CD4-positive, alpha-beta T cell (primary cell): ENCODE measurements around the gene ZBBX. TPM values are rescaled to one million over a fixed set of nuclear protein-coding genes. Genes with fewer than 3 reads are reported as not detected.

ENCODE experiments used
- ATAC-seq: fragments of 200-7000 bp; cut with Tn5 transposase; one replicate; pipeline ENCODE4 v1.10.0; 2022; ENCODE audit warnings: mild to moderate bottlenecking; ENCODE audit not compliant: poor library complexity
- CTCF ChIA-PET: fragments of 350-600 bp; sonication (Branson Sonifier 250); formaldehyde crosslinking; loops from one replicate; lab custom pipeline; 2021; ENCODE audit warnings: antibody characterized with exemption, inconsistent platforms; lab: Charles Lee
- POLR2A ChIA-PET: fragments of 350-600 bp; sonication (Branson Sonifier 250); formaldehyde crosslinking; loops from one replicate; lab custom pipeline; 2021; ENCODE audit warnings: antibody characterized with exemption, inconsistent platforms; lab: Charles Lee
- DNase-seq, 14 experiments: peaks; one replicate each; pipeline ENCODE4 v3.0.0-alpha.2; 2013 to 2020; ENCODE audit warnings: mixed read lengths in 2 of 14
- H3K27ac ChIP-seq, 2 donors: one replicate each; pipeline versions ENCODE4 v1.5.1 to v1.7.0; 2013; ENCODE audit warnings: low read length in 2 of 2, low read depth in 1 of 2, mild to moderate bottlenecking in 1 of 2
- H3K27me3 ChIP-seq, 2 experiments: 1 replicate in 1 of 2; 2 replicates in 1 of 2; pipeline versions ENCODE4 v1.6.1 to v1.7.0; 2013; ENCODE audit warnings: low read length in 2 of 2, control low read depth in 1 of 2, mild to moderate bottlenecking in 1 of 2, moderate library complexity in 1 of 2; ENCODE audit not compliant: insufficient read depth in 2 of 2, control insufficient read depth in 1 of 2
- H3K36me3 ChIP-seq: one replicate; pipeline ENCODE4 v1.6.1; 2013; ENCODE audit warnings: low read length, control low read depth; ENCODE audit not compliant: insufficient read depth
- H3K4me1 ChIP-seq: one replicate; pipeline ENCODE4 v1.6.1; 2013; ENCODE audit warnings: low read length, control low read depth; ENCODE audit not compliant: insufficient read depth
- H3K4me3 ChIP-seq: one replicate; pipeline ENCODE4 v1.5.1; 2013; ENCODE audit warnings: mild to moderate bottlenecking, low read length, moderate library complexity
- H3K9me3 ChIP-seq, 2 experiments: 1 replicate in 1 of 2; 2 replicates in 1 of 2; pipeline versions ENCODE4 v1.6.1 to v1.7.0; 2013; ENCODE audit warnings: low read length in 2 of 2, mild to moderate bottlenecking in 2 of 2, control low read depth in 1 of 2, moderate library complexity in 1 of 2; ENCODE audit not compliant: control insufficient read depth in 1 of 2, insufficient read depth in 1 of 2
- H3K27ac Mint-ChIP-seq: one replicate; pipeline ENCODE4 v1.8.0; 2020; ENCODE audit warnings: mixed read lengths
- H3K27me3 Mint-ChIP-seq: one replicate; pipeline ENCODE4 v1.8.0; 2021; ENCODE audit warnings: mixed read lengths
- H3K36me3 Mint-ChIP-seq: one replicate; pipeline ENCODE4 v1.8.0; 2021; ENCODE audit warnings: low read depth, mixed read lengths
- H3K4me1 Mint-ChIP-seq: one replicate; pipeline ENCODE4 v1.8.0; 2021; ENCODE audit warnings: low read depth, mixed read lengths
- H3K4me3 Mint-ChIP-seq: one replicate; pipeline ENCODE4 v1.8.0; 2020; ENCODE audit warnings: mild to moderate bottlenecking, mixed read lengths
- H3K9me3 Mint-ChIP-seq: one replicate; pipeline ENCODE4 v1.8.0; 2020; ENCODE audit warnings: mixed read lengths
- intact Hi-C, 2 experiments: fragments of 100-400 bp; cut with DNase I in 1 of 2; cut with micrococcal nuclease in 1 of 2; formaldehyde crosslinking; loops; one replicate each; pipeline versions ENCODE4 v1.15.1 to v1.9.0; 2023 to 2025; cut with DNase I, micrococcal nuclease
- total RNA-seq, 174 experiments: library from RNA in 2 of 174; stranded (reverse) in 2 of 174; gene quantifications; one replicate each; pipeline ENCODE4 v1.2.3 and lab custom pipeline; 2021 to 2026
- TF ChIP-seq, protein P1 (sequence below): fragments of 200-600 bp; IDR thresholded peaks from one replicate; pipeline ENCODE4 v1.8.0; 2022; ENCODE audit warnings: antibody characterized with exemption, mild to moderate bottlenecking

The ZBBX gene
- total RNA-seq, 2 experiments from 2014 or later, result not detected

DNA sequence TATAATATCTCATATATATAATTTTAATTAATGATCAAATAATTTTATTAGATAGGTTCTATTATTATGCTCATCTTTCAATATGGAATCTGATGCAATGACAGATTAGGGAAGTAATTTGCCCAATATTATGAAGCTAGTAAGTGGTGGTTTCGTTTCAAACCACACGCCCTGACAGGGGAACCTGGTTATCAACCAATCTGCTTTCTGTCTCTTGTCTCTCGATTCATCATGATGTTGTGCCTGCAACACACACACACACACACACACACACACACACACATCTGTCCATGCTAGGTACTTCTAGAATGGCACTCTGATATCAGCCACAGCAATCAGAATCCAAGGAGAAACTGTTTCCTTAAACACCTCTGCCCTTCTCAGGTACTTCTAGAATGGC, 128.4 kb downstream of the ZBBX start:
- H3K9me3 ChIP-seq, result peaks cover 0 to 8% of the 10 kb centered on the region in 2 experiments
- no peaks in the 10 kb centered on the region for H3K27me3 Mint-ChIP-seq
- POLR2A ChIA-PET, result no interaction called here
- CTCF ChIA-PET, result interaction anchor here (0.7 kb wide), 1 partner anchor 700 kb away, joined by 3 read pairs; no protein-coding TSS in a partner anchor
- no peak overlapping the region for H3K27ac Mint-ChIP-seq
- intact Hi-C loops, result no loop called here
- H3K4me3 ChIP-seq, result no peak overlapping the region
- no peak overlapping the region for H3K4me3 Mint-ChIP-seq
- no peaks in the 10 kb centered on the region for H3K36me3 ChIP-seq
- H3K9me3 Mint-ChIP-seq, result no peaks in the 10 kb centered on the region
- no peak for DNase-seq
- ATAC-seq, result no peak
- TF ChIP-seq, protein P1, sequence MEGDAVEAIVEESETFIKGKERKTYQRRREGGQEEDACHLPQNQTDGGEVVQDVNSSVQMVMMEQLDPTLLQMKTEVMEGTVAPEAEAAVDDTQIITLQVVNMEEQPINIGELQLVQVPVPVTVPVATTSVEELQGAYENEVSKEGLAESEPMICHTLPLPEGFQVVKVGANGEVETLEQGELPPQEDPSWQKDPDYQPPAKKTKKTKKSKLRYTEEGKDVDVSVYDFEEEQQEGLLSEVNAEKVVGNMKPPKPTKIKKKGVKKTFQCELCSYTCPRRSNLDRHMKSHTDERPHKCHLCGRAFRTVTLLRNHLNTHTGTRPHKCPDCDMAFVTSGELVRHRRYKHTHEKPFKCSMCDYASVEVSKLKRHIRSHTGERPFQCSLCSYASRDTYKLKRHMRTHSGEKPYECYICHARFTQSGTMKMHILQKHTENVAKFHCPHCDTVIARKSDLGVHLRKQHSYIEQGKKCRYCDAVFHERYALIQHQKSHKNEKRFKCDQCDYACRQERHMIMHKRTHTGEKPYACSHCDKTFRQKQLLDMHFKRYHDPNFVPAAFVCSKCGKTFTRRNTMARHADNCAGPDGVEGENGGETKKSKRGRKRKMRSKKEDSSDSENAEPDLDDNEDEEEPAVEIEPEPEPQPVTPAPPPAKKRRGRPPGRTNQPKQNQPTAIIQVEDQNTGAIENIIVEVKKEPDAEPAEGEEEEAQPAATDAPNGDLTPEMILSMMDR, result no peak
- no peaks in the 10 kb centered on the region for H3K4me1 ChIP-seq
- H3K27me3 ChIP-seq, result no peaks in the 10 kb centered on the region
- no peaks in the 10 kb centered on the region for H3K4me1 Mint-ChIP-seq
- H3K27ac ChIP-seq, result no peak overlapping the region
- no peaks in the 10 kb centered on the region for H3K36me3 Mint-ChIP-seq

DNA sequence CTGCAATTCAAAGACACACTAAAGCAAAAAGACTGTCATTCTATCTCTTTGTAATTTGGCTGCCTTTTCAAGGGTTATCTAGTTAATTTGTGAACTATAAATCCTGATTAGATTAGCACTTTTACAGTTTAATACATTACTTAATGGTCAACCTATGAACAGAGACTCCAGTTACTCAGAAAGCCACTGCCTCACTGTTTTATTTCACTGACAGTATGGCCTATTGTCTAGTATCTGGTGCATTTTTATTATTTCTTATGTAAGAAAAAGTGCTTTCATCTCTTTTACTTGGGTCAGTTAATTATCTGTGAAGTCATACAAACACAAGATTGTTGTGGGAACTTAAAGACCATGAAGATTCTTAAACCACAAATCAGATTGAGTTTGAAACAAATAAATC, 133.8 kb downstream of the ZBBX start:
- no peaks in the 10 kb centered on the region for H3K36me3 ChIP-seq
- H3K9me3 Mint-ChIP-seq, result no peaks in the 10 kb centered on the region
- peaks cover 0 to 12% of the 10 kb centered on the region in 2 experiments for H3K9me3 ChIP-seq
- H3K27me3 ChIP-seq, result no peaks in the 10 kb centered on the region
- ATAC-seq (no peak), DNase-seq (no peak)
- no peak overlapping the region for H3K27ac Mint-ChIP-seq
- intact Hi-C loops, result no loop called here
- CTCF ChIA-PET, result no interaction called here
- no peak overlapping the region for H3K4me3 Mint-ChIP-seq
- no peak overlapping the region for H3K4me3 ChIP-seq
- H3K27me3 Mint-ChIP-seq, result no peaks in the 10 kb centered on the region
- H3K4me1 ChIP-seq, result no peaks in the 10 kb centered on the region
- POLR2A ChIA-PET, result no interaction called here
- no peaks in the 10 kb centered on the region for H3K4me1 Mint-ChIP-seq
- no peaks in the 10 kb centered on the region for H3K36me3 Mint-ChIP-seq
- TF ChIP-seq, protein P1, result no peak
- no peak overlapping the region for H3K27ac ChIP-seq

DNA sequence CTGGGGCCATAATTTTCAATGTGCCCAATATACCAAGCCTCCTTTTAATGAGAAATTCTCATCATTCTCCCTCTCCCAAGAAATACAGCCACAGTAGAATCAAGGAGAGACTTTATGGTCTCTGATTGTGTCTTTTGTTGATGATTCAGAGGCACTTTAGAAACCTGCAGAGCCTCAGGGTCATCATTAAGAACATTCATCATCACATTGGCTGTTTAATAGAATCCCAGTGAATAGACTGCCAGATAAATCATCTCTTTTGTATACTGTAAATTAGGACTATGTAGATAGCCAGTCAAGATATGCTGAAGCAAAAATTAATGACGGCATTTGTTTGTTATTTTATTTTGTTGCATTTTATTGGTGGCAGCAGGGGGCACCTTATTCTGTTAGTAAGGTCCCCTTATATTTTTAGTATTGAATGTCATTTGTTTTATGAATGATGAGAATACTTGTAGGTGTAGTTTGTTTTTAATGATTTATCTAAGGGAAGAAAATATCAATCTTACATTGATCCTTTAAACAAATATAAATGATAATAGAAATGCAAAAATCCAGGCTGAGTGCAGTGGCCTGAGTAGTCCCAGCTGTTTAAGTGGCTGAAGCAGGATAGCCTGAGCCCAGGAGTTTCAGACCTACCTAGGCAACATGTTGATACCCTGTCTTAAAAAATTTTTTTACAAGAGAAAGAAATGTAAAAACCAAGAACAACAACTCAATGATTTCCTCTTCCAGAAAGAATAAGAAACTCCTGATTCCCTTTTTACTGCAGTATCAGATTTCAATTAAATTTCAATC, 138.8 kb downstream of the ZBBX start:
- Mint-ChIP-seq H3K4me3 (no peak overlapping the region), H3K36me3 (no peaks in the 10 kb centered on the region), H3K4me1 (no peaks in the 10 kb centered on the region), H3K27me3 (no peaks in the 10 kb centered on the region), H3K9me3 (no peaks in the 10 kb centered on the region), H3K27ac (no peak overlapping the region)
- DNase-seq (no peak), ATAC-seq (no peak)
- Histone ChIP-seq H3K4me1 (no peaks in the 10 kb centered on the region), H3K36me3 (no peaks in the 10 kb centered on the region), H3K27ac (no peak overlapping the region), H3K27me3 (no peaks in the 10 kb centered on the region), H3K4me3 (no peak overlapping the region), H3K9me3 (peaks cover 0 to 4% of the 10 kb centered on the region in 2 experiments)
- ChIA-PET POLR2A (no interaction called here), CTCF (no interaction called here)
- TF ChIP-seq, protein P1, result no peak
- intact Hi-C loops, result no loop called here
